Measurements from ENCODE around the gene RLBP1. TPM values are rescaled to one million over a fixed set of nuclear protein-coding genes. Genes with fewer than 3 reads are reported as not detected.

RLBP1 gene
- total and polyA plus RNA-seq, 9 of the 15 experiments (the other 6 are each of a cell fraction or from before 2014, with no cell fraction given), result 0.05 TPM; not detected in 8

GRCh38 chr15:89243691-89244573 is 22.6 kb upstream of the RLBP1 start, which contains the start of gene FANCI:
Gene FANCI, plus strand, starts transcription at chr15:89243979. Its CDS starts 3,669 bp downstream, at chr15:89247648.
- in situ Hi-C loops (cut with MboI), result no loop called here
- TF ChIP-seq GABPB1 (CRISPR knock-in tag; IDR thresholded peaks at IDR 0.05), result peak; percentile 95
- peak; percentile 90 for TF ChIP-seq RNF2 (IDR thresholded peaks at IDR 0.05)
- no peak for TF ChIP-seq CBX5 (IDR thresholded peaks at IDR 0.05; ENCODE audit: borderline replicate concordance, low read depth)
- TF ChIP-seq ELF4 (CRISPR knock-in tag; IDR thresholded peaks at IDR 0.05), result no peak
- TF ChIP-seq ARID3B (CRISPR knock-in tag; IDR thresholded peaks at IDR 0.05; ENCODE audit: borderline replicate concordance), result no peak
- no peak for TF ChIP-seq ZBTB5 (IDR thresholded peaks at IDR 0.05)
- TF ChIP-seq PURB (CRISPR knock-in tag; IDR thresholded peaks at IDR 0.05; ENCODE audit: low read depth), result no peak
- no peak for TF ChIP-seq ZNF584 (CRISPR knock-in tag; IDR thresholded peaks at IDR 0.05; ENCODE audit: low read depth)
- TF ChIP-seq HMGN3 (IDR thresholded peaks at IDR 0.05; ENCODE audit: borderline replicate concordance, extremely low read depth, insufficient read length, low read depth, low read length), result peak; percentile 73
- peak; percentile 67 for TF ChIP-seq POLR2B (IDR thresholded peaks at IDR 0.05; ENCODE audit: low read depth, partially characterized antibody)
- no peak for TF ChIP-seq ZKSCAN3 (CRISPR knock-in tag; IDR thresholded peaks at IDR 0.05)
- TF ChIP-seq KHSRP (IDR thresholded peaks at IDR 0.05), result no peak
- no peak; the same call in 1 of the 2 replicates for TF ChIP-seq ATF2 (CRISPR knock-in tag; IDR thresholded peaks at IDR 0.05)
- TF ChIP-seq HDAC3 (IDR thresholded peaks at IDR 0.05; ENCODE audit: borderline replicate concordance, partially characterized antibody), result no peak
- TF ChIP-seq FOXO4 (CRISPR knock-in tag; IDR thresholded peaks at IDR 0.05), result no peak

More at GRCh38 chr15:89243691-89244573, 22.6 kb upstream of the RLBP1 start, which contains the start of gene FANCI:
- peak within 1 kb of the TSS; percentile 97 for H2AFZ ChIP-seq (ENCODE audit: low read depth, low read length)
- under 1% methylated on average over 63 of the region's 69 CpGs for WGBS (ENCODE audit: insufficient coverage, low coverage, missing lambda C conversion rate)
- peaks cover 14 to 15% of the 10 kb centered on the region in 2 experiments; a peak in 4 of 5 replicates for H3K4me1 ChIP-seq (replicated peaks in 1 of 2; ENCODE audit: control insufficient read depth in 2 of 2, insufficient read depth in 2 of 2, low read length in 2 of 2)
- intact Hi-C loops (cut with micrococcal nuclease), result loop anchor here (1.0 kb wide), 1 partner anchor 37 kb away; no protein-coding TSS in a partner anchor
- peak; percentile 96 for ATAC-seq
- H3K79me2 ChIP-seq (ENCODE audit: control insufficient read depth, insufficient read depth, low read length), result peaks cover 48% of the 10 kb centered on the region
- ChIA-PET CTCF (ENCODE audit: low intra/inter-chr PET ratio) (interaction anchor here (1.3 kb wide), 1 partner anchor 37 kb away, joined by 8 read pairs; no protein-coding TSS in a partner anchor), POLR2A (interaction anchor here (0.7 to 1.4 kb wide), 6 partner anchors 9 to 38 kb away, joined by 3 to 12 read pairs (median 4); no protein-coding TSS in a partner anchor)
- H3K27me3 ChIP-seq (ENCODE audit: control insufficient read depth in 2 of 2, insufficient read depth in 2 of 2, low read length in 2 of 2), result no peaks in the 10 kb centered on the region
- 0 out of 2 replicates have a peak, but pooled peaks cover 10% of the 10 kb centered on the region for H4K20me1 ChIP-seq (replicated peaks; ENCODE audit: control insufficient read depth, insufficient read depth, low read length)
- BruUV-seq (replicated peaks), result TSS peak; percentile 62
- H3K36me3 ChIP-seq (ENCODE audit: control insufficient read depth, insufficient read depth, low read length), result peaks cover 33% of the 10 kb centered on the region
- DNase-seq (ENCODE audit: extremely low read depth in 1 of 4, low spot score in 3 of 4), result peak; percentile 96 to 98 (median 96)
- no peaks in the 10 kb centered on the region; the same call in 1 of the 2 replicates for H3K9me3 ChIP-seq (replicated peaks; ENCODE audit: control insufficient read depth, insufficient read depth, low read depth, low read length)
- peak within 1 kb of the TSS; percentile 56 for H3K4me3 ChIP-seq
- peak; percentile 88 for FAIRE-seq
- H3K27ac ChIP-seq (ENCODE audit: extremely low read depth, low read depth, low read length), result peak within 1 kb of the TSS; percentile 76
- peaks cover 4% of the 10 kb centered on the region for H3K9me1 ChIP-seq (ENCODE audit: control insufficient read depth, insufficient read depth, low read length)
- H3K4me2 ChIP-seq (ENCODE audit: insufficient read depth, low read length), result peak within 1 kb of the TSS; percentile 88
- H3K9ac ChIP-seq (ENCODE audit: insufficient read depth in 1 of 2, low read depth in 2 of 2, low read length in 2 of 2), result peak within 1 kb of the TSS; percentile 85 to 98

Data from K562 (cell line).